Loucy (cell line): ENCODE results near the gene ME3.

ENCODE experiments used
- H2AFZ ChIP-seq: fragments of 200-600 bp; sonication (generic); 2 replicates; pipeline ENCODE4 v1.6.0; 2016; ENCODE audit warnings: antibody characterized with exemption, mild to moderate bottlenecking, low read length, moderate library complexity
- H3F3A ChIP-seq: fragments of 200-600 bp; 2 replicates; pipeline ENCODE4 v1.6.0; 2016; ENCODE audit warnings: antibody characterized with exemption, low read depth, mild to moderate bottlenecking
- H3K27me3 ChIP-seq: fragments of 200-600 bp; sonication (generic); 2 replicates; pipeline ENCODE4 v1.6.1; 2014; ENCODE audit warnings: low read length, mild to moderate bottlenecking; ENCODE audit not compliant: insufficient read depth, poor library complexity, severe bottlenecking
- H3K36me3 ChIP-seq: fragments of 200-600 bp; sonication (generic); 2 replicates; pipeline ENCODE4 v1.6.1; 2016; ENCODE audit warnings: low read length; ENCODE audit not compliant: insufficient read depth
- H3K4me1 ChIP-seq: fragments of 200-600 bp; sonication (generic); 2 replicates; pipeline ENCODE4 v1.5.1; 2014; ENCODE audit warnings: low read length, mild to moderate bottlenecking; ENCODE audit not compliant: insufficient read depth, poor library complexity, severe bottlenecking
- H3K4me2 ChIP-seq: fragments of 200-600 bp; sonication (generic); 2 replicates; pipeline ENCODE4 v1.6.0; 2014; ENCODE audit warnings: antibody characterized with exemption, low read length, low read depth, mild to moderate bottlenecking; ENCODE audit not compliant: poor library complexity, severe bottlenecking
- H3K4me3 ChIP-seq: fragments of 200-600 bp; sonication (generic); 2 replicates; pipeline ENCODE4 v1.5.1; 2014; ENCODE audit warnings: low read length, mild to moderate bottlenecking, mixed read lengths; ENCODE audit not compliant: poor library complexity, severe bottlenecking
- H3K79me2 ChIP-seq: fragments of 200-600 bp; sonication (generic); 2 replicates; pipeline ENCODE4 v1.6.1; 2014; ENCODE audit warnings: low read length; ENCODE audit not compliant: insufficient read depth
- H3K9ac ChIP-seq: fragments of 200-600 bp; sonication (generic); 2 replicates; pipeline ENCODE4 v1.6.0; 2014; ENCODE audit warnings: mild to moderate bottlenecking, low read depth, low read length, moderate library complexity; ENCODE audit not compliant: poor library complexity, severe bottlenecking
- H3K9me2 ChIP-seq: fragments of 200-600 bp; sonication (generic); replicated peaks from 2 replicates; pipeline ENCODE4 v1.6.1; 2016; ENCODE audit warnings: low read depth, low read length, mixed read lengths
- H3K9me3 ChIP-seq: fragments of 200-600 bp; sonication (generic); 2 replicates; pipeline ENCODE4 v1.6.1; 2014; ENCODE audit warnings: mild to moderate bottlenecking, antibody characterized with exemption, low read length, low read depth; ENCODE audit not compliant: insufficient read depth
- H4K20me1 ChIP-seq: fragments of 200-600 bp; sonication (generic); 2 replicates; pipeline ENCODE4 v1.6.0; 2014; ENCODE audit warnings: antibody characterized with exemption, low read length, mild to moderate bottlenecking; ENCODE audit not compliant: insufficient read depth, poor library complexity, severe bottlenecking
- CTCF ChIP-seq: fragments of 200-600 bp; sonication (generic); conservative IDR thresholded peaks from 2 replicates; pipeline ENCODE4 v1.5.1; 2014; ENCODE audit warnings: mild to moderate bottlenecking, antibody characterized with exemption, low read length
- EZH2phosphoT487 ChIP-seq: fragments of 200-600 bp; IDR thresholded peaks from 2 replicates; pipeline ENCODE4 v1.6.1; 2018; ENCODE audit warnings: antibody characterized with exemption, mild to moderate bottlenecking, moderate library complexity, borderline replicate concordance

ME3 gene

GRCh38 chr11:86587264-86588193 is 84.9 kb downstream of the ME3 start:
- Histone ChIP-seq H2AFZ (no peak overlapping the region), H3K9me3 (no peaks in the 10 kb centered on the region), H3K9me2 (no peaks in the 10 kb centered on the region), H3K79me2 (peaks cover 5% of the 10 kb centered on the region; the same call in 1 of the 2 replicates), H3K27me3 (no peaks in the 10 kb centered on the region), H3K36me3 (no peaks in the 10 kb centered on the region), H3K4me3 (no peak overlapping the region), H3K4me1 (peaks cover 75% of the 10 kb centered on the region), H3K9ac (no peak overlapping the region), H3F3A (peaks cover 3% of the 10 kb centered on the region), H3K4me2 (no peak overlapping the region), H4K20me1 (no peaks in the 10 kb centered on the region)
- TF ChIP-seq CTCF (no peak), EZH2phosphoT487 (no peak)

GRCh38 chr11:86586307-86586706 is 86.1 kb downstream of the ME3 start:
- no peaks in the 10 kb centered on the region for H4K20me1 ChIP-seq
- H3K9ac ChIP-seq = no peak overlapping the region
- H3K4me1 ChIP-seq = peaks cover 75% of the 10 kb centered on the region
- no peaks in the 10 kb centered on the region for H3K27me3 ChIP-seq
- no peak overlapping the region for H2AFZ ChIP-seq
- peaks cover 11% of the 10 kb centered on the region for H3F3A ChIP-seq
- TF ChIP-seq CTCF (no peak), EZH2phosphoT487 (no peak)
- H3K9me2 ChIP-seq = no peaks in the 10 kb centered on the region
- H3K4me3 ChIP-seq = no peak overlapping the region
- H3K79me2 ChIP-seq = peaks cover 1% of the 10 kb centered on the region; the same call in 1 of the 2 replicates
- H3K9me3 ChIP-seq = no peaks in the 10 kb centered on the region
- no peaks in the 10 kb centered on the region for H3K36me3 ChIP-seq
- no peak overlapping the region for H3K4me2 ChIP-seq

GRCh38 chr11:86582898-86583297 is 89.5 kb downstream of the ME3 start:
- peak overlapping the region; percentile 66 for H3K4me3 ChIP-seq
- H3K79me2 ChIP-seq = peaks cover 6% of the 10 kb centered on the region; the same call in 1 of the 2 replicates
- TF ChIP-seq CTCF = no peak
- no peak for TF ChIP-seq EZH2phosphoT487
- H3K36me3 ChIP-seq = no peaks in the 10 kb centered on the region
- H3F3A ChIP-seq = peaks cover 11% of the 10 kb centered on the region
- no peaks in the 10 kb centered on the region for H4K20me1 ChIP-seq
- no peaks in the 10 kb centered on the region for H3K27me3 ChIP-seq
- peak overlapping the region; percentile 83 for H3K4me2 ChIP-seq
- H3K9me3 ChIP-seq = no peaks in the 10 kb centered on the region
- H3K4me1 ChIP-seq = peaks cover 77% of the 10 kb centered on the region
- H3K9me2 ChIP-seq = no peaks in the 10 kb centered on the region
- H2AFZ ChIP-seq = 0 out of 2 replicates have a peak overlapping the region, but pooled peaks have one; percentile 29
- peak overlapping the region; percentile 88 for H3K9ac ChIP-seq
